GM15510 (cell line): ENCODE measurements around the gene GPC6.

Experiments used
- POLR2A ChIP-seq: IDR thresholded peaks from 3 replicates; pipeline ENCODE4 v1.6.1; 2011; ENCODE audit warnings: borderline replicate concordance; ENCODE audit not compliant: insufficient read length; ENCODE audit errors: extremely low read depth

The GPC6 gene

GRCh38 chr13:93698016-93698613 is 471.5 kb downstream of the GPC6 start:
- no peak for TF ChIP-seq POLR2A

- TF ChIP-seq POLR2A: no peak
Observed at GRCh38 chr13:93700115-93700514, 473.5 kb downstream of the GPC6 start.

- TF ChIP-seq POLR2A: no peak
Observed at GRCh38 chr13:93708308-93709075, 481.9 kb downstream of the GPC6 start.

GRCh38 chr13:93709506-93710244 is 483.1 kb downstream of the GPC6 start:
- TF ChIP-seq POLR2A: no peak

- no peak for TF ChIP-seq POLR2A
Observed at GRCh38 chr13:93714171-93714570, 487.6 kb downstream of the GPC6 start.

GRCh38 chr13:93715866-93716265 is 489.3 kb downstream of the GPC6 start:
- no peak for TF ChIP-seq POLR2A

- no peak for TF ChIP-seq POLR2A
Observed at GRCh38 chr13:93716623-93717022, 490.0 kb downstream of the GPC6 start.

GRCh38 chr13:93721483-93721882 is 494.9 kb downstream of the GPC6 start:
- no peak for TF ChIP-seq POLR2A

- no peak for TF ChIP-seq POLR2A
Observed at GRCh38 chr13:93723316-93723715, 496.7 kb downstream of the GPC6 start.

- TF ChIP-seq POLR2A: no peak
Observed at GRCh38 chr13:93724187-93724586, 497.6 kb downstream of the GPC6 start.

- TF ChIP-seq POLR2A: no peak
Observed at GRCh38 chr13:93726173-93726957, 499.8 kb downstream of the GPC6 start.

- TF ChIP-seq POLR2A: no peak
Observed at GRCh38 chr13:93727211-93728141, 500.9 kb downstream of the GPC6 start.

GRCh38 chr13:93729383-93729782 is 502.8 kb downstream of the GPC6 start:
- no peak for TF ChIP-seq POLR2A

GRCh38 chr13:93730780-93731179 is 504.2 kb downstream of the GPC6 start:
- TF ChIP-seq POLR2A: no peak

GRCh38 chr13:93732186-93732585 is 505.6 kb downstream of the GPC6 start:
- TF ChIP-seq POLR2A: no peak

GRCh38 chr13:93736081-93736480 is 509.5 kb downstream of the GPC6 start:
- no peak for TF ChIP-seq POLR2A
